ENCODE data around the gene TULP4. TPM values are rescaled to one million over a fixed set of nuclear protein-coding genes. Genes with fewer than 3 reads are reported as not detected.

The TULP4 gene
- total and polyA plus RNA-seq, 7 experiments from 2014 or later: 33.3 to 79.0 (median 51.8) TPM

DNA sequence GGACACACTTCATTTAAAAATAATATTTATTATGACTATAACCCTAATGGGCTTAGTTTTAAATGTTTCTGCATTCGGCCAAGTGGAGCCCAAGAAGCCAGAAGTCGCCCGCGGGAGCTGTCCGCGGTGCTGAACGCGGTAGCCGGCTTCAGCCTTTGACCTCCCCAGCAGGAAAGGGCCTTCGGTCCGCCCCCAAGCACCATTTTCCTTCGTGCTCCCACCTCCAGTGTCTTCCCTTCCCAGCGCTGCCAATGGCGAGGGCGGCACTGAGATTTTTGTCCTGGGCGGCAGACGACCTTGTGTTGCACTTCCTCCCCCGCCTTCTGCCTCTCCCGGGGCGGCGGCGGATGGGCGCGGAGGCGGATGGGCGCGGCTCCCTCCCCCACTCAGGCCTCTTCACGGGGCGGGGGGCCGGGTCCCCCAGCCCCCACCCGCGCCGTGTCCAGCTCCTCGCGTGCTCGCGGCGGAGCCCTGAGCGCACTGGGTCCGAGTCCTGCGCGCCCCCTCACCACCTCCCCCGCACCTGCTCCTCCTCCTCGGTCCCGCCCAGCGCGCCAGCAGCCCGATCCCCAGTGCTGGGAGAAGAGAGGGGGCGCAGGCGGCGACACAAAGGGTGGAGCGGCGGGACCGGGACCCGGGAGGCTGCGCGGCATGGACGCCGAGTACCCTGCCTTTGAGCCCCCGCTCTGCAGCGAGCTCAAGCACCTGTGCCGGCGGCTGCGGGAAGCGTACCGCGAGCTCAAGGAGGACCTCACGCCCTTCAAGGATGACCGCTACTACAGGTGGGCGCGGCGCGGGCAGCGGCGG lies 224.0 kb downstream of the TULP4 start:
- Histone ChIP-seq H3K9me3 (ENCODE audit: control insufficient read depth in 2 of 3, low read length in 3 of 3) (no peaks in the 10 kb centered on the region), H3K27ac (ENCODE audit: low read depth, low read length) (no peak overlapping the region), H3K4me3 (ENCODE audit: low read length) (peak overlapping the region; percentile 48), H3K36me3 (ENCODE audit: control insufficient read depth in 2 of 3, insufficient read depth in 3 of 3, low read length in 3 of 3) (no peaks in the 10 kb centered on the region), H3K4me1 (ENCODE audit: control insufficient read depth in 2 of 2, insufficient read depth in 2 of 2, low read length in 2 of 2) (no peaks in the 10 kb centered on the region), H3K27me3 (ENCODE audit: control insufficient read depth in 2 of 2, insufficient read depth in 2 of 2, low read length in 2 of 2) (peaks cover 0 to 8% of the 10 kb centered on the region in 2 donors)
- Mint-ChIP-seq H3K9me3 (peaks cover 0 to 22% (median 9%) of the 10 kb centered on the region in 11 donors), H3K36me3 (peaks cover 0 to 10% (median 3%) of the 10 kb centered on the region in 5 donors), H3K4me1 (peaks cover 0 to 13% (median 0%) of the 10 kb centered on the region in 7 donors), H3K27ac (no peak overlapping the region), H3K27me3 (peaks cover 40 to 66% (median 53%) of the 10 kb centered on the region in 5 donors), H3K4me3 (peak overlapping the region; percentile 49 to 84 (median 76))
- intact Hi-C loops (cut with micrococcal nuclease): loop anchor here (1.0 to 2.0 kb wide), 2 partner anchors 24 to 25 kb away; partner anchors contain the start of gene TMEM181 (in 2 of the 2)
- DNase-seq (peak; percentile 47 to 80 (median 64)), ATAC-seq (peak; percentile 75)
- ChIA-PET POLR2A (interaction anchor here (2.3 kb wide), 1 partner anchor 23 kb away, joined by 7 read pairs; the partner anchor contains the start of gene TMEM181), CTCF (no interaction called here)

GRCh38 chr6:158536891-158537798 lies 224.9 kb downstream of the TULP4 start:
- H3K36me3 Mint-ChIP-seq: peaks cover 0 to 6% (median 2%) of the 10 kb centered on the region in 5 donors

DNA sequence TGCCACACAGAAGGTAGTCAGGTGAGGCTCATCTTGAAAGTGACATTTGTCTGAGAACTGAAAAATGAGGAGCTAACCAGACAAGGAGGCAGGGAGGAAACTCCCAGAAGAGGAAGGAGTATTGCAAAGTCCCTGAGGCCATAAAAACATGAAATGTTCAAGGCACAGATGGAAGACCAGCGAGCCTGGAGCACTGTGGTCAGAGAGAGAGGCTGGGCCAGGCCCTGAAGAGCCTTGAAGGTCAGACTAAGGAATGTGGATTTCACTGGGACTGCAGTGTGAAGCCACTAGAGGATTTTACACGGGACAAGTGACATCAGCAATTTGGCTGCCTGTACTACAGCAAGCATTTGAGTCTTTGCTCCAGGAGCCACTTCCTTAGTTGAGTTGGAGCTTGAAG lies 226.5 kb downstream of the TULP4 start:
- no peaks in the 10 kb centered on the region for H3K36me3 Mint-ChIP-seq
- H3K9me3 ChIP-seq (ENCODE audit: control insufficient read depth in 2 of 3, low read length in 3 of 3): no peaks in the 10 kb centered on the region
- peaks cover 32 to 55% (median 39%) of the 10 kb centered on the region in 5 donors for H3K27me3 Mint-ChIP-seq
- H3K4me1 ChIP-seq (ENCODE audit: control insufficient read depth in 2 of 2, insufficient read depth in 2 of 2, low read length in 2 of 2): no peaks in the 10 kb centered on the region
- no peak overlapping the region for H3K4me3 ChIP-seq (ENCODE audit: low read length)
- peak overlapping the region in 4 of 10 donors; percentile 23 to 78 (median 40) for H3K4me3 Mint-ChIP-seq
- no peak overlapping the region for H3K27ac ChIP-seq (ENCODE audit: low read depth, low read length)
- ATAC-seq (no peak), DNase-seq (no peak)
- intact Hi-C loops (cut with micrococcal nuclease): no loop called here
- no peak overlapping the region for H3K27ac Mint-ChIP-seq
- no peaks in the 10 kb centered on the region for H3K36me3 ChIP-seq (ENCODE audit: control insufficient read depth in 2 of 3, insufficient read depth in 3 of 3, low read length in 3 of 3)
- peaks cover 0 to 8% of the 10 kb centered on the region in 2 donors for H3K27me3 ChIP-seq (ENCODE audit: control insufficient read depth in 2 of 2, insufficient read depth in 2 of 2, low read length in 2 of 2)
- H3K9me3 Mint-ChIP-seq: peaks cover 0 to 8% (median 2%) of the 10 kb centered on the region in 11 donors
- CTCF ChIA-PET: interaction anchor here (0.6 kb wide), 1 partner anchor 82 kb away, joined by 4 read pairs; no protein-coding TSS in a partner anchor
- POLR2A ChIA-PET: no interaction called here
- H3K4me1 Mint-ChIP-seq: peaks cover 0 to 13% (median 0%) of the 10 kb centered on the region in 7 donors

More at GRCh38 chr6:158536891-158537798, 224.9 kb downstream of the TULP4 start:
- ATAC-seq (peak; percentile 60), DNase-seq (peak in 4 of 9 donors; percentile 20 to 54 (median 26))
- Histone ChIP-seq H3K4me1 (ENCODE audit: control insufficient read depth in 2 of 2, insufficient read depth in 2 of 2, low read length in 2 of 2) (no peaks in the 10 kb centered on the region), H3K27me3 (ENCODE audit: control insufficient read depth in 2 of 2, insufficient read depth in 2 of 2, low read length in 2 of 2) (peaks cover 0 to 8% of the 10 kb centered on the region in 2 donors), H3K9me3 (ENCODE audit: control insufficient read depth in 2 of 3, low read length in 3 of 3) (no peaks in the 10 kb centered on the region), H3K27ac (ENCODE audit: low read depth, low read length) (no peak overlapping the region), H3K36me3 (ENCODE audit: control insufficient read depth in 2 of 3, insufficient read depth in 3 of 3, low read length in 3 of 3) (no peaks in the 10 kb centered on the region), H3K4me3 (ENCODE audit: low read length) (peak overlapping the region; percentile 48)
- H3K4me1 Mint-ChIP-seq: peaks cover 0 to 13% (median 0%) of the 10 kb centered on the region in 7 donors
- H3K27ac Mint-ChIP-seq: no peak overlapping the region
- peak overlapping the region; percentile 32 to 78 (median 46) for H3K4me3 Mint-ChIP-seq
- peaks cover 0 to 19% (median 8%) of the 10 kb centered on the region in 11 donors for H3K9me3 Mint-ChIP-seq
- intact Hi-C loops (cut with micrococcal nuclease): loop anchor here (1.0 to 2.0 kb wide), 2 partner anchors 23 to 24 kb away; partner anchors contain the start of gene TMEM181 (in 2 of the 2)
- CTCF ChIA-PET: no interaction called here
- H3K27me3 Mint-ChIP-seq: peaks cover 40 to 62% (median 50%) of the 10 kb centered on the region in 5 donors
- POLR2A ChIA-PET: interaction anchor here (0.6 to 2.3 kb wide), 2 partner anchors 22 to 37 kb away, joined by 3 to 7 read pairs; partner anchors contain the start of gene TMEM181

DNA sequence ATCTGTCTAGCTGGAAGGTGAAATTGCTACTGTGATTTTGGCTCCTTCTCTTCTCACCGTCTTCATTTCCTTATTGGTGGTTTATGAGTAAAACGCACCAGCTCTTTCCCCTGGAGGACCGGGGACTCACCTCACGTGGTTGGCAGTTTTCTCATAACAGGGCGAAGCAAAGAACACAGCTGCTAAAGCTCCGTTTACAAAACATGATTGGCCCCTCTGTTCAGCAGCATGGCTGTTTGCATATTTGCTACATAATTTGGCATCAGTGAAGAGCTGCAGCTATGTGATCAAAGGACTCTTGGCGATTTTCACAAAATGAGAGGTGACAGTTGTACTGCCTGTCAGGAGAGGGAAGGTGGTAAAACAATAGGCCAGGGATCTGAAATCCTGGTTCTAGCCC lies 227.1 kb downstream of the TULP4 start:
- Mint-ChIP-seq H3K4me1 (peaks cover 0 to 13% (median 0%) of the 10 kb centered on the region in 7 donors), H3K27me3 (peaks cover 32 to 52% (median 39%) of the 10 kb centered on the region in 5 donors), H3K4me3 (peak overlapping the region in 2 of 10 donors; percentile 7 to 26), H3K9me3 (peaks cover 0 to 6% (median 2%) of the 10 kb centered on the region in 11 donors), H3K36me3 (no peaks in the 10 kb centered on the region), H3K27ac (no peak overlapping the region)
- DNase-seq: no peak
- Histone ChIP-seq H3K36me3 (ENCODE audit: control insufficient read depth in 2 of 3, insufficient read depth in 3 of 3, low read length in 3 of 3) (no peaks in the 10 kb centered on the region), H3K4me3 (ENCODE audit: low read length) (no peak overlapping the region), H3K9me3 (ENCODE audit: control insufficient read depth in 2 of 3, low read length in 3 of 3) (no peaks in the 10 kb centered on the region), H3K4me1 (ENCODE audit: control insufficient read depth in 2 of 2, insufficient read depth in 2 of 2, low read length in 2 of 2) (no peaks in the 10 kb centered on the region), H3K27ac (ENCODE audit: low read depth, low read length) (no peak overlapping the region), H3K27me3 (ENCODE audit: control insufficient read depth in 2 of 2, insufficient read depth in 2 of 2, low read length in 2 of 2) (peaks cover 0 to 8% of the 10 kb centered on the region in 2 donors)
- no peak for ATAC-seq
- intact Hi-C loops (cut with micrococcal nuclease): no loop called here
- ChIA-PET CTCF (no interaction called here), POLR2A (no interaction called here)

DNA sequence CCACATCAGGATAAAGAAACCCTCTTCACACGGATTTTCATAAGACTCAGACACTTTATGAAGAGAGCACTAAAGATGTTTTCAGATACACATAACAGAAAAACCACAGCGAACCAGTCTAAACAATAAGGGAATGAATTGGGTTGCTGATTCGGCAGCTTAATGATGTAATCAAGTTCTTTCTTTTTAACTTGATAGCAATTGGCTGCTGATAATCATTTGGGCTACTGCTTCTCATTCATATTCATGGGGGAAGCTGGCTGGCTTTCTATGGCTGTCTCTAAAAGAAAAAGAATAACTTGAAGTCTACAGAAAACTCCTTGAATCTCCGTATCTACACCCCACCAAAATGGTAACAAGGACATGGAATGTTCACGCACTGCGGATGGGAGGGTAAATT lies 227.6 kb downstream of the TULP4 start:
- ChIA-PET CTCF (no interaction called here), POLR2A (no interaction called here)
- H3K9me3 ChIP-seq (ENCODE audit: control insufficient read depth in 2 of 3, low read length in 3 of 3): no peaks in the 10 kb centered on the region
- Mint-ChIP-seq H3K27ac (no peak overlapping the region), H3K9me3 (peaks cover 0 to 5% (median under 1%) of the 10 kb centered on the region in 11 donors), H3K4me3 (no peak overlapping the region), H3K4me1 (peaks cover 0 to 13% (median 0%) of the 10 kb centered on the region in 7 donors), H3K27me3 (peaks cover 28 to 47% (median 39%) of the 10 kb centered on the region in 5 donors), H3K36me3 (no peaks in the 10 kb centered on the region)
- H3K36me3 ChIP-seq (ENCODE audit: control insufficient read depth in 2 of 3, insufficient read depth in 3 of 3, low read length in 3 of 3): no peaks in the 10 kb centered on the region
- no peak for DNase-seq
- intact Hi-C loops (cut with micrococcal nuclease): no loop called here
- ATAC-seq: no peak
- no peak overlapping the region for H3K4me3 ChIP-seq (ENCODE audit: low read length)
- H3K27me3 ChIP-seq (ENCODE audit: control insufficient read depth in 2 of 2, insufficient read depth in 2 of 2, low read length in 2 of 2): peaks cover 0 to 8% of the 10 kb centered on the region in 2 donors
- no peak overlapping the region for H3K27ac ChIP-seq (ENCODE audit: low read depth, low read length)
- no peaks in the 10 kb centered on the region for H3K4me1 ChIP-seq (ENCODE audit: control insufficient read depth in 2 of 2, insufficient read depth in 2 of 2, low read length in 2 of 2)

DNA sequence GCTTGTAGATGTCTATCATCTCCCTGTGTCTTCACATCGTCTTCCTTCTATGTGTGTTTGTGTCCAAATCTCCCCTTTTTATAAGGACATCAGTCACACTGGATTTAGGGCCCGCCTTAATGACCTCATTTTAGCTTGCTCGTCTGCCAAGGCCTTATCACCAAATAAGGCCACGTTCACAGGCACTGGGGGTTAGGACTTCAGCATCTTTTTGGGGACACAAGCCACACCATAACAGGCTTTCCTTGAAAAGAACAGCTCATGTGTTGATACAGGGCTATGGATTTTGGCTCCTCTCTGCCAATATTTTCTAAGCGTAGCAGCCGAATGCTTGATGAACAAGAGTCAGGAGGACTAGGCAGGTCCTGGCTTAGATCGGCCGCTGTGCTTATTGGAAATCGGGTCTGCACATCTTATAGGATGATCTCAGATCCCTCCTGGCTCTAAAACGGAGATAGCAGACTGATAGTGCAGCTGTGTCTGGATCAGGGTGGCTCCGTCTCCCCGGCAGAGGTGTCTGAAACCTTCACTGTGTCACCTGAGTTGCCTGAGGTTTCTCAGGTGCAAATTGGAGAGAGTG lies 231.4 kb downstream of the TULP4 start:
- Mint-ChIP-seq H3K27ac (no peak overlapping the region), H3K9me3 (no peaks in the 10 kb centered on the region), H3K36me3 (no peaks in the 10 kb centered on the region), H3K4me1 (peaks cover 0 to 1% (median 0%) of the 10 kb centered on the region in 7 donors), H3K4me3 (no peak overlapping the region), H3K27me3 (peaks cover 15 to 31% (median 24%) of the 10 kb centered on the region in 5 donors)
- Histone ChIP-seq H3K9me3 (ENCODE audit: control insufficient read depth in 2 of 3, low read length in 3 of 3) (no peaks in the 10 kb centered on the region), H3K27ac (ENCODE audit: low read depth, low read length) (no peak overlapping the region), H3K36me3 (ENCODE audit: control insufficient read depth in 2 of 3, insufficient read depth in 3 of 3, low read length in 3 of 3) (no peaks in the 10 kb centered on the region), H3K4me3 (ENCODE audit: low read length) (no peak overlapping the region), H3K4me1 (ENCODE audit: control insufficient read depth in 2 of 2, insufficient read depth in 2 of 2, low read length in 2 of 2) (no peaks in the 10 kb centered on the region), H3K27me3 (ENCODE audit: control insufficient read depth in 2 of 2, insufficient read depth in 2 of 2, low read length in 2 of 2) (no peaks in the 10 kb centered on the region)
- no peak for ATAC-seq
- intact Hi-C loops (cut with micrococcal nuclease): no loop called here
- CTCF ChIA-PET: interaction anchor here (0.6 kb wide), 1 partner anchor 589 kb away, joined by 3 read pairs; no protein-coding TSS in a partner anchor
- DNase-seq: no peak
- POLR2A ChIA-PET: interaction anchor here (0.6 to 0.7 kb wide), 2 partner anchors 10 to 161 kb away, joined by 4 to 8 read pairs; no protein-coding TSS in a partner anchor

Measured in naive thymus-derived CD4-positive, alpha-beta T cell (primary cell).